NCI-H748 (cell line): Measurements from ENCODE around the gene UQCRQ.

Experiments
- DNase-seq: peaks from one replicate; lab custom pipeline; 2025; ENCODE audit not compliant: unreplicated experiment; lab: John Stamatoyannopoulos, UW

The UQCRQ gene

DNA sequence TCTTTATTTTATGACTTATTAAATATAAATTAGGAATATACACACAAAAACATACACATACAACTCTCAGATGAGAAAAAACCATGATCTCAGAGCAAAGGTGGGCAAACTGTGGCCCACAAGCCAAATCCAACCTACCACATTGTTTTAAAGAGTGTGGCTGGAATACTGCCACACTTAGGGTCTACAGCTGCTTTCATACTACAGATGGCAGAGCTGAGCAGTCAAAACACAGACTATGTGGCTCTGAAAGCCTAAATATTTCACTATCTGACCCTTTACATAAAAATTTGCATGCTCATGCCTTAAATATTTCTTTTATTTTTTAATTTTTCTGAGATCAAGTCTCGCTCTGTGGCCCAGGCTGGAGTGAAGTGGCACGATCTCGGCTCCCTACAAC lies 35.3 kb downstream of the UQCRQ start:
- DNase-seq = no peak

DNA sequence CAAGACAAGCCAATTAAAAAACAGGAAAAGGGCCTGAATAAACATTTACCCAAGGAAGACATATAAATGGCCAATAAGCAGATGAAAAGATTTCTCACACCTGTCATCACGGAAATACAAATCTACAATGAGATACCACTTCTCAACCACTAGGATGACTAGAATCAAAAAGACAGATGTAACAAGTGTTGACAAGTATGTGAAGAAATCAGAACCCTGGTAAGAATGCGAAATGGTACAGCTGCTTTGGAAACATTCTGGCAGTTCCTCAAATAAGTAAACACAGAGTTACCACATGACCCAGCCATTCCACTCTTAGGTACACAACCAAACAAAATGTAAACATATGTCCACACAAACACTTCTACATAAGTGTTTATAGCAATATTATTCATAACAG lies 39.5 kb downstream of the UQCRQ start:
- DNase-seq = peak; percentile 79

DNA sequence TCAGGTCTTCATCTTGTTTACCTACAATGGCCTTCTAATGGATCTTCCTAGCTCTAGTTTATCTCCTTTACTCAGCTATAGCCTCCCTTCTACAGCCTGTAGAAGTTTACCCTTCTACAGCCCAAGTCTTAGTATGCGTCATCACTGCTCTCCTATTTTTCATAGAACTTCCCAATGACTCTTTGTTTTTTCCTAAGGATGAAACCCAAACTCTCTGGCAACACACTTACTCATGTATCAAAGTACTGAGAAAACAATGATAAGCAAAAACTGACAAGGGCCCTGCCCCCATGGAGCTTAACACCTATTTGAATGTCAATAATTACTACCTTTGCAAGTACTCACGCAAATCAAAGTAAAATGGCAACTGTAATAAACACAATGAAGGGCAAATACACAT lies 40.7 kb downstream of the UQCRQ start:
- DNase-seq = peak; percentile 44

DNA sequence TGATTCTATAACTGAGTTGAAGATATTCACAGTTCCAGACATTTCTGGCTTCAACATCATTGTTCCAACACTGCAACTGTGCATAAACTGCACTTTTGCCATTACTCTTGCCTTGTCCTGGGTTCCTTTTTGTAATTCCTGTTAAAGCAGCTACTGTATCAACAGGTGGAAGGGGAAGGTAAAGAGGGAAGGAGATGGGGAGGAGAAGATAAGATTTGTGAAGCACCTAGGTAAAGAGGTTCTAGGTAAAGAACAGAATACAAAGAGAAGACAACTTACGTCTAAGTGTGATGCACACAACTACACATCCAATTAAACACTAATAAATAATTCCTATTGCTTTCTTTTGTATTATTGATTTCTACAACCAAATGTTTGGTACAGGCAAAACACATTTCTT lies 43.3 kb downstream of the UQCRQ start:
- DNase-seq = no peak

DNA sequence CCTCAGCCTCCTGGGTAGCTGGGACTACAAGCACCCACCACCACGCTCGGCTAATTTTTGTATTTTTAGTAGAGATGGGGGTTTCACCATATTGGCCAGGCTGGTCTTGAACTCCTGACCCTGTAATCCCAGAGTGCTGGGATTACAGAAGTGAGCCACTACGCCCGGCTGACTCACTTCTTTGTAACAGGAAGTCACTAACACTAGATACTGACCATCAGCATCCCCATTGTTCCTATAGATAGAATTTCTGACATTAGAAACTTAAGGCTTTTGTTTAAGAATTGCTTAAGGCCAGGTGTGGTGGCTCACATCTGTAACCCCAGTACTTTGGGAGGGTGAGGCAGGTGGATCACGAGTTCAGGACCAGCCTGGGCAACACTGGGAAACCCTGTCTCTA lies 49.2 kb downstream of the UQCRQ start:
- DNase-seq = no peak

DNA sequence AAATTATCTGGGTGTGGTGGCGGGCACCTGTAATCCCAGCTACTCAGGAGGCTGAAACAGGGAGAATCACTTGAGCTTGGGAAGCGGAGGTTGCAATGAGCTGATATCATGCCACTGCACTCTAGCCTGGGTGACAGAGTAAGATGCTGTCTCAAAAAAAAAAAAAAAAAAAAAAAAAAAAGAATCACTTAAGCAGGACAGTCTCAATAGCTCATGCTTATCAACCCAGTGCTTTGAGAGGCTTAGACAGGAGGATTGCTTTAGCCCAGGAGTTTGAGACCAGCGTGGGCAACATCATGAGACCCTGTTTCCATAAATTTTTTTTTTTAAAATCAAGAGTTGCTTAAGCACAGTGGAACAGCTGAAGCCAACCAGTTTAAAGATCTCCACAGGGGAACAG lies 49.6 kb downstream of the UQCRQ start:
- no peak for DNase-seq
